ENCODE results near the gene MYOM1. TPM values are rescaled to one million over a fixed set of nuclear protein-coding genes. Genes with fewer than 3 reads are reported as not detected.
"Not testable (repeated sequence)": the region's sequence is repeated elsewhere in the genome, so short reads cannot be mapped to it uniquely, and the experiment has no call there.

The MYOM1 gene
- total and polyA plus RNA-seq, 2 donors from 2014 or later = 2.1 to 6.8 TPM

DNA sequence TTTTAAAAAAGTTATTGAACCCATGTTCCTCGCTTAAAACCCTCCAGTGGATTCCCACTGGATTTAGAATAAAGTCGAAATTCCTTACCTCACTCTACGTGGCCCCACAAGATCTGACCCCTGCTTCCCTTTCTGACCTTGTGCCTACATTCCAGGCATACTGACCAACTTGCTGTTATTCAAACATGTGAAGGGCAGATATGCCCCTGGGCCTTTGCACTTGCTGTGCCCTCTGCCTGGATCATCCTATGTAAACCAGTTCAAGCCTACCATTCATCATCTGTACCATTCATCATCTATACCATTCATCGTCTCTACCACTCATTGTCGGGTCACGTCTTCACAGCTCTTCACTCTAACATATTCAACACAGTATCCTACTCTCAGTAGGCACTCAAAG is 165.6 kb downstream of the MYOM1 start:
- H3K27me3 ChIP-seq (ENCODE audit: control insufficient read depth, insufficient read depth, low read length) = no peaks in the 10 kb centered on the region
- TF ChIP-seq, protein P1, sequence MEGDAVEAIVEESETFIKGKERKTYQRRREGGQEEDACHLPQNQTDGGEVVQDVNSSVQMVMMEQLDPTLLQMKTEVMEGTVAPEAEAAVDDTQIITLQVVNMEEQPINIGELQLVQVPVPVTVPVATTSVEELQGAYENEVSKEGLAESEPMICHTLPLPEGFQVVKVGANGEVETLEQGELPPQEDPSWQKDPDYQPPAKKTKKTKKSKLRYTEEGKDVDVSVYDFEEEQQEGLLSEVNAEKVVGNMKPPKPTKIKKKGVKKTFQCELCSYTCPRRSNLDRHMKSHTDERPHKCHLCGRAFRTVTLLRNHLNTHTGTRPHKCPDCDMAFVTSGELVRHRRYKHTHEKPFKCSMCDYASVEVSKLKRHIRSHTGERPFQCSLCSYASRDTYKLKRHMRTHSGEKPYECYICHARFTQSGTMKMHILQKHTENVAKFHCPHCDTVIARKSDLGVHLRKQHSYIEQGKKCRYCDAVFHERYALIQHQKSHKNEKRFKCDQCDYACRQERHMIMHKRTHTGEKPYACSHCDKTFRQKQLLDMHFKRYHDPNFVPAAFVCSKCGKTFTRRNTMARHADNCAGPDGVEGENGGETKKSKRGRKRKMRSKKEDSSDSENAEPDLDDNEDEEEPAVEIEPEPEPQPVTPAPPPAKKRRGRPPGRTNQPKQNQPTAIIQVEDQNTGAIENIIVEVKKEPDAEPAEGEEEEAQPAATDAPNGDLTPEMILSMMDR (IDR thresholded peaks at IDR 0.05; ENCODE audit: borderline replicate concordance, extremely low read depth, insufficient read depth) = no peak
- H3K4me3 ChIP-seq (ENCODE audit: low read length in 3 of 3) = no peak overlapping the region
- H3K9me3 ChIP-seq (ENCODE audit: control insufficient read depth in 2 of 3, insufficient read depth in 1 of 3, low read length in 3 of 3) = no peaks in the 10 kb centered on the region
- no peak overlapping the region for H3K9ac ChIP-seq (ENCODE audit: low read length in 3 of 3)
- no peak for DNase-seq
- H3K27ac ChIP-seq (ENCODE audit: low read depth in 2 of 2, low read length in 2 of 2) = no peak overlapping the region
- FAIRE-seq = no peak
- peaks cover 0 to 2% (median 0%) of the 10 kb centered on the region in 3 donors for H3K4me1 ChIP-seq (ENCODE audit: control insufficient read depth in 2 of 3, insufficient read depth in 2 of 3, low read depth in 1 of 3, low read length in 3 of 3)
- intact Hi-C loops (cut with DNase I) = no loop called here
- no peaks in the 10 kb centered on the region for H3K36me3 ChIP-seq (ENCODE audit: control insufficient read depth in 2 of 3, insufficient read depth in 3 of 3, low read length in 3 of 3)

DNA sequence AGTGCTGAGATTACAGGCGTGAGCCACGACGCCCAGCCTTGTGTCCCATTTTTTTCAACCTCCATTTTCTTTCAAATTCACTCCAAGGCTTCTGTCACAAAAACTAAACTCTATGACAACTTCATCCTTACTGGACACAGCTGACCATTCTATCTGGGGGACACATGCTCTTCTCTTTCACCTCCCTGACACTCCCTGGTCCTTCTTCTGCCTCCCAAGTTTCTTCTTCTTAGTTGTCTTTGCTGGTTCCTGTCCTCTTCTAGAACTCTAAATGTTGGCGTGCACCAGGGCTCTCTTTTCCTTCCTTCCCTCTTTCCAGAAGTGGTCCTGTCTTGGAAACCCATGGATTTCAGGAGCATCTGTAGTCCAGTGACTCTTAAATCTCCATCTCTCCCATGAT is 166.7 kb downstream of the MYOM1 start:
- no peaks in the 10 kb centered on the region for H3K4me1 ChIP-seq (ENCODE audit: control insufficient read depth in 2 of 3, insufficient read depth in 2 of 3, low read depth in 1 of 3, low read length in 3 of 3)
- FAIRE-seq (no peak), DNase-seq (no peak)
- no peaks in the 10 kb centered on the region for H3K27me3 ChIP-seq (ENCODE audit: control insufficient read depth, insufficient read depth, low read length)
- H3K4me3 ChIP-seq (ENCODE audit: low read length in 3 of 3) = no peak overlapping the region
- no peak overlapping the region for H3K27ac ChIP-seq (ENCODE audit: low read depth in 2 of 2, low read length in 2 of 2)
- no peak overlapping the region for H3K9ac ChIP-seq (ENCODE audit: low read length in 3 of 3)
- H3K9me3 ChIP-seq (ENCODE audit: control insufficient read depth in 2 of 3, insufficient read depth in 1 of 3, low read length in 3 of 3) = no peaks in the 10 kb centered on the region
- intact Hi-C loops (cut with DNase I) = no loop called here
- H3K36me3 ChIP-seq (ENCODE audit: control insufficient read depth in 2 of 3, insufficient read depth in 3 of 3, low read length in 3 of 3) = no peaks in the 10 kb centered on the region
- TF ChIP-seq, protein P1 (IDR thresholded peaks at IDR 0.05; ENCODE audit: borderline replicate concordance, extremely low read depth, insufficient read depth) = no peak

DNA sequence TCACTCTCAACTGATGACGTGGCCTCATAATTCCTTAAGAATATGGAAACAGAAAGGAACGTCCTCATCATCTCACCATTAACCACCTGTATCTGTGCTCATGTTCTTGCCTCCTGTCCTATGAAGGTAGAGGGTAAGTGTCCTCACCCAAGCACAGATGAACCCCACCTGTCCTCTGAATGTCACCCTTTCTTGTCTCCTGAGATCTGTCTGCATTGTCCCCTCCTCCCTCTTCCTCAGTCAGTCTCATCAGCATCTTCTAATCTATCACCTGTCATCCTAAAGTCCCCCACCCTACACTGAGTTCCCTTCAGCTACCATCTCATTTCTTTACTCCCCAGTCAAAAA is 167.4 kb downstream of the MYOM1 start:
- intact Hi-C loops (cut with DNase I) = no loop called here
- Histone ChIP-seq H3K4me1 (ENCODE audit: control insufficient read depth in 2 of 3, insufficient read depth in 2 of 3, low read depth in 1 of 3, low read length in 3 of 3) (no peaks in the 10 kb centered on the region), H3K27ac (ENCODE audit: low read depth in 2 of 2, low read length in 2 of 2) (no peak overlapping the region), H3K9ac (ENCODE audit: low read length in 3 of 3) (no peak overlapping the region), H3K27me3 (ENCODE audit: control insufficient read depth, insufficient read depth, low read length) (no peaks in the 10 kb centered on the region), H3K36me3 (ENCODE audit: control insufficient read depth in 2 of 3, insufficient read depth in 3 of 3, low read length in 3 of 3) (no peaks in the 10 kb centered on the region), H3K9me3 (ENCODE audit: control insufficient read depth in 2 of 3, insufficient read depth in 1 of 3, low read length in 3 of 3) (no peaks in the 10 kb centered on the region), H3K4me3 (ENCODE audit: low read length in 3 of 3) (no peak overlapping the region)
- TF ChIP-seq, protein P1 (IDR thresholded peaks at IDR 0.05; ENCODE audit: borderline replicate concordance, extremely low read depth, insufficient read depth) = no peak
- no peak for DNase-seq
- no peak for FAIRE-seq

- TF ChIP-seq, protein P1 (IDR thresholded peaks at IDR 0.05; ENCODE audit: borderline replicate concordance, extremely low read depth, insufficient read depth) = no peak
- no peak for FAIRE-seq
- Histone ChIP-seq H3K9ac (ENCODE audit: low read length in 3 of 3) (no peak overlapping the region), H3K36me3 (ENCODE audit: control insufficient read depth in 2 of 3, insufficient read depth in 3 of 3, low read length in 3 of 3) (no peaks in the 10 kb centered on the region), H3K9me3 (ENCODE audit: control insufficient read depth in 2 of 3, insufficient read depth in 1 of 3, low read length in 3 of 3) (no peaks in the 10 kb centered on the region), H3K27me3 (ENCODE audit: control insufficient read depth, insufficient read depth, low read length) (no peaks in the 10 kb centered on the region), H3K4me1 (ENCODE audit: control insufficient read depth in 2 of 3, insufficient read depth in 2 of 3, low read depth in 1 of 3, low read length in 3 of 3) (no peaks in the 10 kb centered on the region), H3K4me3 (ENCODE audit: low read length in 3 of 3) (no peak overlapping the region), H3K27ac (ENCODE audit: low read depth in 2 of 2, low read length in 2 of 2) (no peak overlapping the region)
- intact Hi-C loops (cut with DNase I) = no loop called here
- DNase-seq = no peak
Measured at GRCh38 chr18:3051718-3052410, 167.9 kb downstream of the MYOM1 start.

- H3K27ac ChIP-seq (ENCODE audit: low read depth in 2 of 2, low read length in 2 of 2); H3K4me3 ChIP-seq (ENCODE audit: low read length in 3 of 3); H3K27me3 ChIP-seq (ENCODE audit: control insufficient read depth, insufficient read depth, low read length); H3K36me3 ChIP-seq (ENCODE audit: control insufficient read depth in 2 of 3, insufficient read depth in 3 of 3, low read length in 3 of 3); intact Hi-C loops (cut with DNase I); FAIRE-seq; H3K4me1 ChIP-seq (ENCODE audit: control insufficient read depth in 2 of 3, insufficient read depth in 2 of 3, low read depth in 1 of 3, low read length in 3 of 3); DNase-seq; H3K9ac ChIP-seq (ENCODE audit: low read length in 3 of 3); H3K9me3 ChIP-seq (ENCODE audit: control insufficient read depth in 2 of 3, insufficient read depth in 1 of 3, low read length in 3 of 3): not testable (repeated sequence)
Measured at GRCh38 chr18:3049897-3050454, 169.8 kb downstream of the MYOM1 start.

All from kidney (tissue), 14 donors.